Upper lobe of left lung (tissue), 6 donors: Measurements from ENCODE around the gene AMIGO3. TPM values are rescaled to one million over a fixed set of nuclear protein-coding genes. Genes with fewer than 3 reads are reported as not detected.
"Not testable (repeated sequence)": the region's sequence is repeated elsewhere in the genome, so short reads cannot be mapped to it uniquely, and the experiment has no call there.

Experiments
- ATAC-seq, 2 donors: fragments of 200-7000 bp; cut with Tn5 transposase; one replicate each; pipeline ENCODE4 v1.9.1; 2022; ENCODE audit warnings: mild to moderate bottlenecking in 2 of 2, moderate library complexity in 2 of 2; ENCODE audit not compliant: low FRiP score in 2 of 2
- DNase-seq, 2 donors: peaks; one replicate each; pipeline ENCODE4 v3.0.0-alpha.2; 2019 to 2020
- H3K27ac ChIP-seq, 4 donors: fragments of 200-600 bp; sonication (generic); one replicate each; pipeline ENCODE4 v1.5.1; 2016 to 2019
- H3K27me3 ChIP-seq, 4 donors: fragments of 200-600 bp; sonication (generic); one replicate each; pipeline ENCODE4 v1.5.1; 2017 to 2019
- H3K36me3 ChIP-seq, 4 donors: fragments of 200-600 bp; sonication (generic); one replicate each; pipeline ENCODE4 v1.5.1; 2016 to 2019
- H3K4me1 ChIP-seq, 4 donors: fragments of 200-600 bp; sonication (generic); one replicate each; pipeline ENCODE4 v1.5.1; 2018 to 2019
- H3K4me3 ChIP-seq, 4 donors: fragments of 200-600 bp; sonication (generic); one replicate each; pipeline ENCODE4 v1.5.1; 2017 to 2019; ENCODE audit warnings: mild to moderate bottlenecking in 2 of 4, moderate library complexity in 1 of 4
- H3K9me3 ChIP-seq, 4 donors: fragments of 200-600 bp; sonication (generic); one replicate each; pipeline ENCODE4 v1.5.1; 2018 to 2019
- EP300 ChIP-seq, 4 donors: sonication (generic); formaldehyde crosslinking; IDR thresholded peaks; one replicate each; pipeline ENCODE4 v1.5.1; 2017; ENCODE audit warnings: antibody characterized with exemption in 4 of 4, control low read depth in 2 of 4
- POLR2A ChIP-seq, 4 donors: fragments of 450-650 bp; IDR thresholded peaks; one replicate each; pipeline ENCODE4 v1.5.1; 2016 to 2017; ENCODE audit warnings: antibody characterized with exemption in 4 of 4, mild to moderate bottlenecking in 2 of 4
- POLR2AphosphoS5 ChIP-seq, 2 donors: sonication (generic); formaldehyde crosslinking; IDR thresholded peaks; one replicate each; pipeline ENCODE4 v1.5.1; 2017; ENCODE audit warnings: antibody characterized with exemption in 2 of 2
- WGBS, 2 donors: methylation state at CpG; one replicate each; pipeline ENCODE4 v1.1.5; 2017 to 2018; 5-methylcytosine and 5-hydroxymethylcytosine counted together
- total RNA-seq, 6 donors: library from RNA; depleted of rRNA in 4 of 6; stranded (reverse); fragments of >200 nt in 4 of 6; gene quantifications; one replicate each; pipeline versions ENCODE4 v1.1.0 to v1.2.1, GENCODE V29; 2016 to 2021
- TF ChIP-seq, protein P1 (sequence below), 6 experiments: fragments of 450-650 bp in 4 of 6; fragments of 200-600 bp in 2 of 6; sonication (generic) in 2 of 6; IDR thresholded peaks; one replicate each; pipeline ENCODE4 v1.5.1; 2016 to 2019; ENCODE audit warnings: antibody characterized with exemption in 6 of 6
- donor health status: DM: no; HTN: no; CAD: no; lungs with moderate emphysema.
- donor health status: DM: no; HTN: yes; CAD: no; lungs with severe emphysema.

The AMIGO3 gene
- total RNA-seq, 6 donors from 2014 or later = 0.13 to 3.2 (median 1.9) TPM

DNA sequence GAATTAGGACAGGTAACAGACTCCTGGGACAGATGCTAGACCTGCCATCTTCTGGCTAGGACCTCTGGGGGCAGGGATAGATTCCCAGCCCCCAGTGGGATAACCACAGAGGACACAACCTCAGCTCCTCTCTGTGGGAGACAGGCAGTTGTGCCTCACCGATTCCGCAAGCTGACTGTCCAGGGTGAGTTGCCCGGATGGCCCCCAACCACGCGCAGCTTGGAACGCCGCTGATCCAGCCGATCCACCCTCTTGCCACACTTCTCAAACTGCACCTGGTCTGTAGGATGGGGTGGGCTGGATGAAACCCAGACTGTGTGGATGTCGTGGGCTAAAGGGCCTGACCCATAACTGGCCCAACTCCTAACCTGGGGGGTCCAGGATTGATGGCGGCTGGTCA is 34.4 kb downstream of the AMIGO3 start:
- H3K36me3 ChIP-seq = peaks cover 17 to 48% (median 40%) of the 10 kb centered on the region in 4 donors
- ATAC-seq, H3K4me3 ChIP-seq, H3K9me3 ChIP-seq, H3K27me3 ChIP-seq, H3K27ac ChIP-seq, DNase-seq: not testable (repeated sequence)
- peaks cover 12 to 31% (median 18%) of the 10 kb centered on the region in 4 donors for H3K4me1 ChIP-seq
- WGBS, 2 donors = 93 to 97% methylated on average over 5 to 10 of the region's 10 CpGs

DNA sequence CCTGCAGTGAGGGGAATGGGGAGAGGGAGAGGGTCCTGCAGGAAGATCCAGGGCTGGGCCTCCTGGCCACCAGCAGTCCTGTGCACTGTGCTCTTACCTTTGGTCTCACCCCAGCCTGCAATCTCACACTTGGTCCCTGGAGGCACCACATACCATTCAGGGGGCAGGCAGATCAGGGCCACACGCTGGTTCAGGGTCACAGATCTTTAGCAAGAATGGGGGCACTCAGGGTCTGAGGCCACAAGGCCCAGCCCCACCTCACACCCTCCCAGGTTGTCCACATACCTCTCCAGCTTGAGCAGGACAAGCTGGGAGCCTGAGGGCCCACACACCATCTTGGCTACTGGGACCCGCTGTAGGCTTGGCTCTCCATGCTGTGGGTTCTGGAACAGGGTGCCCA is 35.0 kb downstream of the AMIGO3 start:
- DNase-seq, H3K9me3 ChIP-seq, ATAC-seq, H3K27ac ChIP-seq, H3K4me3 ChIP-seq, H3K27me3 ChIP-seq: not testable (repeated sequence)
- WGBS, 2 donors = 100% methylated on average over 2 of the region's 2 CpGs; no CpG with 5 or more reads in 1 of the 2 donors
- H3K4me1 ChIP-seq = peaks cover 10 to 28% (median 15%) of the 10 kb centered on the region in 4 donors
- peaks cover 17 to 55% (median 46%) of the 10 kb centered on the region in 4 donors for H3K36me3 ChIP-seq

DNA sequence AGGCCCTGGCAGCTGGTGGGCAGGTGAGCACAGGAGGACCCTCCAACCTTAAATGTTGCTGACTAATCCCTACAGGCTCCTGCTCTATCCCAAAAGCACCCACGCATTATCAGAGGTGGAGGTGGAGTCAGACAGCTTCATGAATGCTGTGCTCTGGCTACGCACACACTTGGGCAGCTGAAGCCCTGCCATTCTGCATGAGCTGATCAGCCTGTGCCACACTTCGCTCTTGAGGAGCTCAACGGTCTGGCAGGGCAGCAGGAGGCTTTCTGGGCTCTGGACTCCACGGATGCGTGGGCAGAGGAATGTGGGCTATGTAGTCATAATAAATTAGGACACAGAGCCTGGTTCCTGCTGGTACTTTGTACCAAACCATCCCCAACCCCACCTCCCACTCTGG is 36.3 kb downstream of the AMIGO3 start:
- H3K27ac ChIP-seq = no peak overlapping the region
- no peak for ATAC-seq
- WGBS, 2 donors = 91 to 100% methylated on average over 1 to 6 of the region's 6 CpGs

DNA sequence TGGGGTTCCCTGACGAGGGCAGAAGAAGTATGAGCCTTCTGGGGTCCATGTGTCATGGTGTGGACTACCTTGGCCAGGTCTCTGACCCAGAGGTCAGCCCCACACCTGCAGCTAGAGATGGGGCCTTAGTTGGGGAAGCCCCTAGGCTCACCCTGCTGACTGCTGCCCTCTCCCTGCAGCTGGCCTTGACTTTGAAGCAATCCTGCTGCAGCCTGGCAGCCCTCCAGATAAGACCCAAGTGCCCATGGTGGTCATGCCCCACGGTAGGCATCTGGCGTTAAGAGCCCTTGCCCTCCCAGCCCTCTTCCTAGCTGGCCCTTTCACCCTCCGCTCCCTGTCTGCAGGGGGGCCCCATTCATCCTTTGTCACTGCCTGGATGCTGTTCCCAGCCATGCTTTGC is 37.9 kb downstream of the AMIGO3 start:
- H3K4me3 ChIP-seq = no peak overlapping the region
- TF ChIP-seq POLR2A (IDR thresholded peaks at IDR 0.05) (no peak), EP300 (IDR thresholded peaks at IDR 0.05) (no peak), POLR2AphosphoS5 (IDR thresholded peaks at IDR 0.05) (no peak)
- TF ChIP-seq, protein P1, sequence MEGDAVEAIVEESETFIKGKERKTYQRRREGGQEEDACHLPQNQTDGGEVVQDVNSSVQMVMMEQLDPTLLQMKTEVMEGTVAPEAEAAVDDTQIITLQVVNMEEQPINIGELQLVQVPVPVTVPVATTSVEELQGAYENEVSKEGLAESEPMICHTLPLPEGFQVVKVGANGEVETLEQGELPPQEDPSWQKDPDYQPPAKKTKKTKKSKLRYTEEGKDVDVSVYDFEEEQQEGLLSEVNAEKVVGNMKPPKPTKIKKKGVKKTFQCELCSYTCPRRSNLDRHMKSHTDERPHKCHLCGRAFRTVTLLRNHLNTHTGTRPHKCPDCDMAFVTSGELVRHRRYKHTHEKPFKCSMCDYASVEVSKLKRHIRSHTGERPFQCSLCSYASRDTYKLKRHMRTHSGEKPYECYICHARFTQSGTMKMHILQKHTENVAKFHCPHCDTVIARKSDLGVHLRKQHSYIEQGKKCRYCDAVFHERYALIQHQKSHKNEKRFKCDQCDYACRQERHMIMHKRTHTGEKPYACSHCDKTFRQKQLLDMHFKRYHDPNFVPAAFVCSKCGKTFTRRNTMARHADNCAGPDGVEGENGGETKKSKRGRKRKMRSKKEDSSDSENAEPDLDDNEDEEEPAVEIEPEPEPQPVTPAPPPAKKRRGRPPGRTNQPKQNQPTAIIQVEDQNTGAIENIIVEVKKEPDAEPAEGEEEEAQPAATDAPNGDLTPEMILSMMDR (IDR thresholded peaks at IDR 0.05) = no peak
- H3K4me1 ChIP-seq = peaks cover 0 to 12% (median 5%) of the 10 kb centered on the region in 4 donors
- no peaks in the 10 kb centered on the region for H3K9me3 ChIP-seq
- ATAC-seq (no peak), DNase-seq (no peak)
- 83 to 90% methylated on average over 1 to 4 of the region's 4 CpGs for WGBS, 2 donors
- no peaks in the 10 kb centered on the region for H3K27me3 ChIP-seq
- peaks cover 29 to 84% (median 72%) of the 10 kb centered on the region in 4 donors for H3K36me3 ChIP-seq
- H3K27ac ChIP-seq = no peak overlapping the region

More for the DNA sequence above, 36.3 kb downstream of the AMIGO3 start:
- Histone ChIP-seq H3K4me3 (no peak overlapping the region), H3K9me3 (no peaks in the 10 kb centered on the region), H3K36me3 (peaks cover 25 to 68% (median 58%) of the 10 kb centered on the region in 4 donors), H3K4me1 (peaks cover 3 to 19% (median 8%) of the 10 kb centered on the region in 4 donors), H3K27me3 (no peaks in the 10 kb centered on the region)
- no peak for TF ChIP-seq EP300 (IDR thresholded peaks at IDR 0.05)
- no peak for TF ChIP-seq POLR2A (IDR thresholded peaks at IDR 0.05)
- no peak for TF ChIP-seq POLR2AphosphoS5 (IDR thresholded peaks at IDR 0.05)
- TF ChIP-seq, protein P1 (IDR thresholded peaks at IDR 0.05) = no peak
- no peak for DNase-seq

DNA sequence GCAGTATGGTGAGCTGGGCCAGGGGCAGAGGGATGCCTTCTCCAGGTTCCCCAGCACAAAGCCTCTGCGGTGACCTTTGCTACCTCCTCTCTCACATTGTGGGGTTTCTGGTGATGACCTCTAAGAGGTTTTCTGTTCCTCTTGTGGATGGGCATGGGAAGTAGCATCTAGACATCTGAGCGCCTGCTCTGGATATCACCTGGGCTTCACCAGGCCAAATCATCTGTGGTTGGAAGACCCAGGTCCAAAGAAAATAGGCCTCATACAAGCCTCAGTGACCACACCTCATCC is 38.3 kb downstream of the AMIGO3 start:
- peaks cover 29 to 87% (median 74%) of the 10 kb centered on the region in 4 donors for H3K36me3 ChIP-seq
- H3K27me3 ChIP-seq = no peaks in the 10 kb centered on the region
- DNase-seq = no peak
- no peak overlapping the region for H3K4me3 ChIP-seq
- ATAC-seq = no peak
- 92% methylated on average over 2 of the region's 2 CpGs; no CpG with 5 or more reads in 1 of the 2 donors for WGBS, 2 donors
- H3K27ac ChIP-seq = no peak overlapping the region
- peaks cover 0 to 9% (median 1%) of the 10 kb centered on the region in 4 donors for H3K4me1 ChIP-seq
- no peaks in the 10 kb centered on the region for H3K9me3 ChIP-seq
- TF ChIP-seq POLR2A (IDR thresholded peaks at IDR 0.05) (no peak), POLR2AphosphoS5 (IDR thresholded peaks at IDR 0.05) (no peak), EP300 (IDR thresholded peaks at IDR 0.05) (no peak)
- TF ChIP-seq, protein P1 (IDR thresholded peaks at IDR 0.05) = no peak

DNA sequence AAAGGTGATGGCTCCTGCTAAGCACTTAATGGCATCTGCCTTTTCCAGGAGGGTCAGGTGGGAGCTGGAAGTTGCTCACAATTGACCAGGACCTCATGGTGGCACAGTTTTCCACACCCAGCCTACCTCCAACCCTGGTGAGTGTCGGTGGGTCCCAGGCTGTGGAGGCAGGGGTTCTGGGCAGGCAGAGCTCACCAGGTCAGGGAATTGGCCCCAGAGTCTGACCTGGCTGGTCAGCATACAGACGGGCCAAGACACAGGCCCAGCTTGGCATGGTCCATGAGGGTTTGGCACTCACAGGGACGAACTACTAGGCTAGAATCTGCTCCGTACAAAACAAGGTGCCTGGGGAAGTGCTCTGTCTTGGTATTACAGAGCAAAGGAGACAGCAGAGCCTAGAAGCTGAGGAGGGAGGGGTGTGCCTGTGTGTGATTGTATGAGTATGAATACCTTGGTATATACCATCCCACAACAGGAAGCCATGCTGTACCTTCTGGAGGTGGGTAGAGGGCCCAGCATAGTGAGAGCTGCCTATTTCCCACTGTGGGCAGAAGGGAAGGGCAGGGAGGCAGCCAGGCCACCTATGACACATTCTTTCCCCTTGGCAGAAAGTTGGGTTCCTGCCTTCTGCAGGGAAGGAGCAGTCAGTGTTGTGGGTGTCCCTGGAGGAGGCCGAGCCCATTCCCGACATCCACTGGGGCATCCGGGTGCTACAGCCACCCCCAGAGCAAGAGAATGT is 38.8 kb downstream of the AMIGO3 start:
- H3K4me1 ChIP-seq = peaks cover 0 to 9% (median 0%) of the 10 kb centered on the region in 4 donors
- peaks cover 29 to 93% (median 77%) of the 10 kb centered on the region in 4 donors for H3K36me3 ChIP-seq
- no peak overlapping the region for H3K27ac ChIP-seq
- no peak overlapping the region for H3K4me3 ChIP-seq
- DNase-seq = no peak
- ATAC-seq = no peak
- no peaks in the 10 kb centered on the region for H3K27me3 ChIP-seq
- WGBS, 2 donors = 82 to 94% methylated on average over 4 to 6 of the region's 7 CpGs
- TF ChIP-seq, protein P1 (IDR thresholded peaks at IDR 0.05) = no peak
- H3K9me3 ChIP-seq = no peaks in the 10 kb centered on the region
